Aorta (tissue), 5 donors: Measurements from ENCODE around the gene PABPN1. TPM values are rescaled to one million over a fixed set of nuclear protein-coding genes. Genes with fewer than 3 reads are reported as not detected.

Source experiments
- ATAC-seq: fragments of 200-7000 bp; cut with Tn5 transposase; one replicate; pipeline ENCODE4 v1.9.1; 2022; ENCODE audit warnings: moderate library complexity; ENCODE audit not compliant: low FRiP score
- DNase-seq, 2 donors: peaks; one replicate each; pipeline ENCODE4 v3.0.0-alpha.2; 2020
- H3K27ac ChIP-seq, 2 donors: one replicate each; pipeline ENCODE4 v1.5.1; 2013; ENCODE audit warnings: low read length in 2 of 2, mild to moderate bottlenecking in 2 of 2, moderate library complexity in 2 of 2, control low read depth in 1 of 2, inconsistent platforms in 1 of 2, low read depth in 1 of 2
- H3K27me3 ChIP-seq, 2 donors: one replicate each; pipeline ENCODE4 v1.6.1; 2013; ENCODE audit warnings: control low read depth in 1 of 2, low read length in 1 of 2, mild to moderate bottlenecking in 1 of 2, moderate library complexity in 1 of 2; ENCODE audit not compliant: insufficient read depth in 2 of 2, control insufficient read depth in 1 of 2
- H3K36me3 ChIP-seq, 2 donors: one replicate each; pipeline ENCODE4 v1.6.1; 2013; ENCODE audit warnings: control low read depth in 1 of 2, low read length in 1 of 2, mild to moderate bottlenecking in 1 of 2; ENCODE audit not compliant: insufficient read depth in 2 of 2, control insufficient read depth in 1 of 2
- H3K4me1 ChIP-seq, 2 donors: one replicate each; pipeline ENCODE4 v1.6.1; 2013; ENCODE audit warnings: low read length in 2 of 2, control low read depth in 1 of 2, mild to moderate bottlenecking in 1 of 2, moderate library complexity in 1 of 2; ENCODE audit not compliant: insufficient read depth in 2 of 2, control insufficient read depth in 1 of 2
- H3K4me3 ChIP-seq, 2 donors: one replicate each; pipeline ENCODE4 v1.5.1; 2013; ENCODE audit warnings: low read length in 2 of 2, control low read depth in 1 of 2, mild to moderate bottlenecking in 1 of 2
- H3K9me3 ChIP-seq: one replicate; pipeline ENCODE4 v1.6.1; 2013; ENCODE audit warnings: mild to moderate bottlenecking, low read length; ENCODE audit not compliant: control insufficient read depth
- WGBS, 2 donors: extraction: QIAGEN DNeasy Blood & Tissue Kit; methylation state at CpG; one replicate each; pipeline ENCODE4 v1.1.7; 2013; 5-methylcytosine and 5-hydroxymethylcytosine counted together
- intact Hi-C, 2 donors: fragments of 100-400 bp; cut with DNase I; formaldehyde crosslinking; loops; one replicate each; pipeline versions ENCODE4 v1.14.2 to v1.15.0; 2022
- polyA plus RNA-seq, 2 donors: library from polyadenylated mRNA; stranded (reverse); fragments of 200-250 nt; gene quantifications; one replicate each; pipeline ENCODE4 v1.2.3, GENCODE V29; 2013
- total RNA-seq, 2 donors: library from RNA; stranded (reverse); fragmentation: NEBNext Ultra II Directional; extraction: Animal tissue kit (Norgen Biotek cat#: 25700); gene quantifications; one replicate each; pipeline ENCODE4 v1.2.1, GENCODE V29; 2021
- donor health status: healthy with polysubstance abuse.
- donor health status: Bipolar disorder and iron deficiency.
- donor health status: DM: no; HTN: no; CAD: no.
- donor health status: DM: no; HTN: no; CAD: no.
- donor health status: DM: yes; HTN: yes; CAD: no.

The PABPN1 gene
- total and polyA plus RNA-seq, 4 donors = 57.0 to 226 (median 123) TPM

GRCh38 chr14:23358553-23359166 is 37.4 kb downstream of the PABPN1 start:
- no peaks in the 10 kb centered on the region for H3K27me3 ChIP-seq
- WGBS, 2 donors = 85 to 89% methylated on average over 12 of the region's 12 CpGs
- ATAC-seq (no peak), DNase-seq (peak in 1 of 2 donors; percentile 53)
- no peaks in the 10 kb centered on the region for H3K9me3 ChIP-seq
- peaks cover 0 to 3% of the 10 kb centered on the region in 2 donors for H3K36me3 ChIP-seq
- no peak overlapping the region for H3K4me3 ChIP-seq
- no peak overlapping the region for H3K27ac ChIP-seq
- no peaks in the 10 kb centered on the region for H3K4me1 ChIP-seq
- intact Hi-C loops = loop anchor here in 1 of 2 donors (10.0 kb wide), 1 partner anchor 106 kb away; the partner anchor contains the start of gene NGDN

- Histone ChIP-seq H3K4me3 (no peak overlapping the region), H3K27me3 (no peaks in the 10 kb centered on the region), H3K27ac (no peak overlapping the region), H3K36me3 (peaks cover 0 to 3% of the 10 kb centered on the region in 2 donors), H3K9me3 (no peaks in the 10 kb centered on the region), H3K4me1 (no peaks in the 10 kb centered on the region)
- ATAC-seq = no peak
- 82 to 83% methylated on average over 10 to 11 of the region's 11 CpGs for WGBS, 2 donors
- DNase-seq = peak in 1 of 2 donors; percentile 39
- intact Hi-C loops = loop anchor here in 1 of 2 donors (10.0 kb wide), 1 partner anchor 106 kb away; the partner anchor contains the start of gene NGDN
Observed at GRCh38 chr14:23359167-23359626, 37.9 kb downstream of the PABPN1 start.

- no peak overlapping the region for H3K4me3 ChIP-seq
- ATAC-seq (no peak), DNase-seq (peak in 1 of 2 donors; percentile 51)
- no peaks in the 10 kb centered on the region for H3K9me3 ChIP-seq
- 85 to 86% methylated on average over 22 of the region's 22 CpGs for WGBS, 2 donors
- peaks cover 0 to 3% of the 10 kb centered on the region in 2 donors for H3K36me3 ChIP-seq
- no peak overlapping the region for H3K27ac ChIP-seq
- no peaks in the 10 kb centered on the region for H3K27me3 ChIP-seq
- no peaks in the 10 kb centered on the region for H3K4me1 ChIP-seq
- intact Hi-C loops = loop anchor here in 1 of 2 donors (10.0 kb wide), 1 partner anchor 105 kb away; the partner anchor contains the start of gene NGDN
Observed at GRCh38 chr14:23359722-23360447, 38.6 kb downstream of the PABPN1 start.

GRCh38 chr14:23360496-23360895 is 39.2 kb downstream of the PABPN1 start:
- WGBS, 2 donors = 52 to 56% methylated on average over 11 of the region's 11 CpGs
- Histone ChIP-seq H3K4me1 (no peaks in the 10 kb centered on the region), H3K9me3 (no peaks in the 10 kb centered on the region), H3K36me3 (peaks cover 0 to 3% of the 10 kb centered on the region in 2 donors), H3K4me3 (no peak overlapping the region), H3K27me3 (no peaks in the 10 kb centered on the region), H3K27ac (no peak overlapping the region)
- DNase-seq (no peak), ATAC-seq (no peak)
- intact Hi-C loops = no loop called here

GRCh38 chr14:23361320-23361719 is 40.1 kb downstream of the PABPN1 start:
- intact Hi-C loops = no loop called here
- no peak for DNase-seq

GRCh38 chr14:23361763-23362162 is 40.5 kb downstream of the PABPN1 start:
- intact Hi-C loops = no loop called here
- peaks cover 0 to 3% of the 10 kb centered on the region in 2 donors for H3K36me3 ChIP-seq
- H3K27ac ChIP-seq = no peak overlapping the region
- no peaks in the 10 kb centered on the region for H3K27me3 ChIP-seq
- H3K9me3 ChIP-seq = no peaks in the 10 kb centered on the region
- 72 to 81% methylated on average over 6 of the region's 6 CpGs for WGBS, 2 donors
- ATAC-seq = no peak
- no peak for DNase-seq
- H3K4me3 ChIP-seq = no peak overlapping the region
- no peaks in the 10 kb centered on the region for H3K4me1 ChIP-seq

More at GRCh38 chr14:23361320-23361719, 40.1 kb downstream of the PABPN1 start:
- Histone ChIP-seq H3K9me3 (no peaks in the 10 kb centered on the region), H3K27ac (no peak overlapping the region), H3K36me3 (peaks cover 0 to 3% of the 10 kb centered on the region in 2 donors), H3K4me1 (no peaks in the 10 kb centered on the region), H3K27me3 (no peaks in the 10 kb centered on the region), H3K4me3 (no peak overlapping the region)
- no peak for ATAC-seq

- H3K4me3 ChIP-seq = no peak overlapping the region
- DNase-seq (no peak), ATAC-seq (no peak)
- H3K27me3 ChIP-seq = no peaks in the 10 kb centered on the region
- 40 to 45% methylated on average over 3 of the region's 3 CpGs for WGBS, 2 donors
- H3K27ac ChIP-seq = no peak overlapping the region
- no peaks in the 10 kb centered on the region for H3K4me1 ChIP-seq
- H3K36me3 ChIP-seq = peaks cover 0 to 1% of the 10 kb centered on the region in 2 donors
- intact Hi-C loops = no loop called here
- no peaks in the 10 kb centered on the region for H3K9me3 ChIP-seq
Observed at GRCh38 chr14:23362200-23362599, 40.9 kb downstream of the PABPN1 start.

GRCh38 chr14:23364164-23365035 is 43.1 kb downstream of the PABPN1 start:
- Histone ChIP-seq H3K9me3 (no peaks in the 10 kb centered on the region), H3K36me3 (no peaks in the 10 kb centered on the region), H3K4me3 (peak overlapping the region; percentile 59 to 72), H3K27ac (peak overlapping the region; percentile 49 to 78), H3K27me3 (no peaks in the 10 kb centered on the region), H3K4me1 (no peaks in the 10 kb centered on the region)
- ATAC-seq = peak; percentile 35
- peak in 1 of 2 donors; percentile 77 for DNase-seq
- intact Hi-C loops = loop anchor here in 1 of 2 donors (1.0 to 5.0 kb wide), 2 partner anchors 10 to 42 kb away; partner anchors contain the start of gene PABPN1
- WGBS, 2 donors = 1 to 4% methylated on average over 19 to 21 of the region's 21 CpGs
